Keratinocyte (primary cell): ENCODE measurements around the gene DNAAF8. TPM values are rescaled to one million over a fixed set of nuclear protein-coding genes. Genes with fewer than 3 reads are reported as not detected.

Experiments used
- DNase-seq: peaks from one replicate; pipeline ENCODE4 v3.0.0-alpha.2; 2011; ENCODE audit warnings: low read depth, missing footprints, low spot score
- FAIRE-seq: peaks from 2 replicates; lab custom pipeline; 2011; peaks lifted over from hg19 to GRCh38; lab: Jason Lieb, UNC
- H2AFZ ChIP-seq: 2 replicates; pipeline ENCODE4 v1.6.0; 2012; ENCODE audit warnings: low read length, control low read depth, inconsistent platforms; ENCODE audit not compliant: control insufficient read depth
- H3K27ac ChIP-seq: 2 replicates; pipeline ENCODE4 v1.5.1; 2011; ENCODE audit warnings: low read length; ENCODE audit not compliant: control insufficient read depth, insufficient read depth
- H3K27me3 ChIP-seq: 3 replicates; pipeline ENCODE4 v1.6.0; 2011; ENCODE audit warnings: low read length; ENCODE audit not compliant: control insufficient read depth, insufficient read depth; ENCODE audit errors: extremely low read depth
- H3K36me3 ChIP-seq, 2 experiments: 2 replicates in 1 of 2; 3 replicates in 1 of 2; pipeline ENCODE4 v1.5.1; 2011; ENCODE audit warnings: low read length in 2 of 2, mild to moderate bottlenecking in 1 of 2; ENCODE audit not compliant: control insufficient read depth in 2 of 2, insufficient read depth in 2 of 2; ENCODE audit errors: extremely low read depth in 1 of 2
- H3K4me1 ChIP-seq: 3 replicates; pipeline ENCODE4 v1.5.1; 2011; ENCODE audit warnings: low read length; ENCODE audit not compliant: control insufficient read depth, insufficient read depth; ENCODE audit errors: extremely low read depth
- H3K4me2 ChIP-seq: 3 replicates; pipeline ENCODE4 v1.6.0; 2011; ENCODE audit warnings: low read depth, low read length; ENCODE audit not compliant: control insufficient read depth, insufficient read depth; ENCODE audit errors: extremely low read depth
- H3K4me3 ChIP-seq, 3 experiments: fragments of 200-600 bp in 1 of 3; sonication (generic) in 1 of 3; 2 replicates in 2 of 3; 3 replicates in 1 of 3; pipeline ENCODE4 v1.5.1; 2011 to 2016; ENCODE audit warnings: low read length in 3 of 3, mild to moderate bottlenecking in 3 of 3, control low read depth in 2 of 3, inconsistent platforms in 1 of 3, low read depth in 1 of 3, mixed read lengths in 1 of 3, mixed run types in 1 of 3, moderate library complexity in 1 of 3; ENCODE audit not compliant: control insufficient read depth in 2 of 3, insufficient read depth in 2 of 3; ENCODE audit errors: extremely low read depth in 1 of 3
- H3K79me2 ChIP-seq: 2 replicates; pipeline ENCODE4 v1.6.0; 2012; ENCODE audit warnings: low read length; ENCODE audit not compliant: control insufficient read depth, insufficient read depth
- H3K9ac ChIP-seq: 3 replicates; pipeline ENCODE4 v1.6.0; 2011; ENCODE audit warnings: low read length; ENCODE audit not compliant: control insufficient read depth, insufficient read depth; ENCODE audit errors: extremely low read depth
- H3K9me1 ChIP-seq: 3 replicates; pipeline ENCODE4 v1.6.0; 2011; ENCODE audit warnings: low read length; ENCODE audit not compliant: control insufficient read depth, insufficient read depth; ENCODE audit errors: extremely low read depth
- H3K9me3 ChIP-seq: 2 replicates; pipeline ENCODE4 v1.5.1; 2012; ENCODE audit warnings: low read depth, low read length; ENCODE audit not compliant: control insufficient read depth
- H4K20me1 ChIP-seq: 3 replicates; pipeline ENCODE4 v1.6.0; 2011; ENCODE audit warnings: low read length; ENCODE audit not compliant: control insufficient read depth, insufficient read depth; ENCODE audit errors: extremely low read depth
- EZH2 ChIP-seq: IDR thresholded peaks from one replicate; pipeline ENCODE4 v1.6.1; 2012; ENCODE audit warnings: inconsistent platforms, mild to moderate bottlenecking, low read length, moderate library complexity
- dilution Hi-C: fragments of 300-500 bp; cut with MboI; formaldehyde crosslinking; loops from one replicate; pipeline ENCODE4 v1.7.0; 2020; ENCODE audit warnings: low sequenced_read_pairs; ENCODE audit not compliant: extremely low pct_ligation_motif_present
- polyA plus RNA-seq, 5 experiments: library from polyadenylated mRNA; depleted of rRNA in 3 of 5; stranded (reverse) in 3 of 5; stranded (forward) in 1 of 5; unstranded in 1 of 5; fragments of >200 nt; gene quantifications; 1 replicate in 1 of 5; 2 replicates in 3 of 5; 3 replicates in 1 of 5; pipeline versions ENCODE4 v1.2.1 to v1.2.3, GENCODE V29; 2011 to 2012; ENCODE audit warnings: missing spikeins in 2 of 5, low read depth in 1 of 5, low replicate concordance in 1 of 5
- TF ChIP-seq, protein P1 (sequence below), 3 experiments: IDR thresholded peaks in 1 of 3; conservative IDR thresholded peaks in 1 of 3; optimal IDR thresholded peaks in 1 of 3; 2 replicates in 2 of 3; 3 replicates in 1 of 3; pipeline versions ENCODE3 to v1.5.1; 2011; ENCODE audit warnings: low read length in 3 of 3, mild to moderate bottlenecking in 3 of 3, moderate library complexity in 2 of 3, control low read depth in 1 of 3, inconsistent platforms in 1 of 3; ENCODE audit not compliant: insufficient read depth in 2 of 3; ENCODE audit errors: extremely low read depth in 1 of 3

The DNAAF8 gene
- polyA plus RNA-seq, 1 donor (not counting 4 experiments of a cell fraction or from before 2014, with no cell fraction given): 0.26 TPM

DNA sequence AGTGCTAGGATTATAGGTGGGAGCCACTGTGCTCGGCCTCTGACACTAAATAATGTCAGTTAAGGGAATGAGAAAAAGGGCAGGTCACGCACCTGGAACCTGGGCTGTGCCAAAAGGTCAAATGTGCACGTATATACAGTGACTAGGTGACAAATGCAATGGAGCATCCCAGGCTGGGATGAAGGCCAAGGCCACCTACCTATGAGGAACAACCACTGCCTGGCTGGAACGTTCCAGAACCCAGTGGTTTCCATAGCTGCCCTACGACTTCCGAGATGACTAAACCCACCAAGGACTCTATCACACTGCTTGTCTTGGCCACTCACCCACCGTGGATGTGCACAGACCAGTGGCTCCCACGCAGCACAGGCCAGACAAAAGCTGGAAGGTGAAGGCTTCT lies 16.6 kb downstream of the DNAAF8 start:
- no peaks in the 10 kb centered on the region for H3K79me2 ChIP-seq
- H3K9me3 ChIP-seq: peaks cover 1% of the 10 kb centered on the region
- no peaks in the 10 kb centered on the region for H4K20me1 ChIP-seq
- no peak overlapping the region for H2AFZ ChIP-seq
- no peak for FAIRE-seq
- no peak overlapping the region for H3K27ac ChIP-seq
- TF ChIP-seq, protein P1, sequence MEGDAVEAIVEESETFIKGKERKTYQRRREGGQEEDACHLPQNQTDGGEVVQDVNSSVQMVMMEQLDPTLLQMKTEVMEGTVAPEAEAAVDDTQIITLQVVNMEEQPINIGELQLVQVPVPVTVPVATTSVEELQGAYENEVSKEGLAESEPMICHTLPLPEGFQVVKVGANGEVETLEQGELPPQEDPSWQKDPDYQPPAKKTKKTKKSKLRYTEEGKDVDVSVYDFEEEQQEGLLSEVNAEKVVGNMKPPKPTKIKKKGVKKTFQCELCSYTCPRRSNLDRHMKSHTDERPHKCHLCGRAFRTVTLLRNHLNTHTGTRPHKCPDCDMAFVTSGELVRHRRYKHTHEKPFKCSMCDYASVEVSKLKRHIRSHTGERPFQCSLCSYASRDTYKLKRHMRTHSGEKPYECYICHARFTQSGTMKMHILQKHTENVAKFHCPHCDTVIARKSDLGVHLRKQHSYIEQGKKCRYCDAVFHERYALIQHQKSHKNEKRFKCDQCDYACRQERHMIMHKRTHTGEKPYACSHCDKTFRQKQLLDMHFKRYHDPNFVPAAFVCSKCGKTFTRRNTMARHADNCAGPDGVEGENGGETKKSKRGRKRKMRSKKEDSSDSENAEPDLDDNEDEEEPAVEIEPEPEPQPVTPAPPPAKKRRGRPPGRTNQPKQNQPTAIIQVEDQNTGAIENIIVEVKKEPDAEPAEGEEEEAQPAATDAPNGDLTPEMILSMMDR (optimal IDR thresholded peaks at IDR 0.05 in 1 of 3, IDR thresholded peaks at IDR 0.05 in 1 of 3, conservative IDR thresholded peaks at IDR 0.05 in 1 of 3; ENCODE audit: extremely low read depth in 1 of 3, insufficient read depth in 2 of 3, low read length in 3 of 3): no peak
- no peak for TF ChIP-seq EZH2
- H3K9ac ChIP-seq: no peak overlapping the region
- dilution Hi-C loops: no loop called here
- no peaks in the 10 kb centered on the region for H3K27me3 ChIP-seq
- no peaks in the 10 kb centered on the region for H3K9me1 ChIP-seq
- H3K36me3 ChIP-seq: peaks cover 21 to 27% of the 10 kb centered on the region in 2 experiments
- no peak overlapping the region for H3K4me2 ChIP-seq
- no peak for DNase-seq
- H3K4me1 ChIP-seq: no peaks in the 10 kb centered on the region
- no peak overlapping the region for H3K4me3 ChIP-seq

DNA sequence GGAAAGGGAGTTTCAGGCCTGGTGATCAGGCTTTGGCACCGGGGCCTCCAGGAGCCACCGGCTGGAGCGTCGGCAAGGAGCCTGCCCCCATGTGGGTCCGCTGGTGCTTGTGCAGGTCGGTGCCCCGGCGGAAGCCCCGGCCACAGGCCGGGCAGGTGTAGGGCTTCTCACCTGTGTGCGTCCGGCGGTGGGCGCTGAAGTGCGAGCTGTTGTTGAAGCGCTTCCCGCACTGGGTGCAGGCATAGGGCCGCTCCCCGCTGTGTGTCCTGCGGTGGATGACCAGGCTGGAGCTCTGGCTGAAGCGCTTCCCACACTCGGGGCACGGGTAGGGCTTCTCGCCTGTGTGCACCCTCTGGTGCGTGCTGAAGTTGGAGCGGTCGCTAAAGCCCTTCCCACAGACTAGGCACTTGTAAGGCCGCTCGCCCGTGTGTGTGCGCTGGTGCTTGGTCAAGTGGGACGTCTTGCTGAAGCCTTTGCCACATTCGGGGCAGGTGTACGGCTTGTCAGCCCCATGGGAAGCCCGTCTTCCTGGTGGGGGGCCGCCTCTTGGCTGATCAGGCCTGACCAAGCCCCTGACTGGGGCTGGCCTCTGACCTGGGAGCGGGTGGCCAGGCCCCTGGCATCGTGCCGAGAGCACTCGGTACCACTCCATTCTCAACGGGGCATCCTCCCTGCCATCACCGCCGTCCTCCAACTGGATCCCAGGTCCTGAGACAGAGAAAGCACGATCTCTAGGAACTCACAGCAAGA lies 18.2 kb downstream of the DNAAF8 start:
- DNase-seq (no peak), FAIRE-seq (no peak)
- no peaks in the 10 kb centered on the region for H3K9me1 ChIP-seq
- H3K4me1 ChIP-seq: no peaks in the 10 kb centered on the region
- H4K20me1 ChIP-seq: no peaks in the 10 kb centered on the region
- H3K4me3 ChIP-seq: no peak overlapping the region
- no peaks in the 10 kb centered on the region for H3K27me3 ChIP-seq
- H3K4me2 ChIP-seq: no peak overlapping the region
- dilution Hi-C loops: no loop called here
- no peak overlapping the region for H3K27ac ChIP-seq
- H3K9me3 ChIP-seq: peaks cover 1% of the 10 kb centered on the region
- TF ChIP-seq EZH2: no peak
- TF ChIP-seq, protein P1 (optimal IDR thresholded peaks at IDR 0.05 in 1 of 3, IDR thresholded peaks at IDR 0.05 in 1 of 3, conservative IDR thresholded peaks at IDR 0.05 in 1 of 3; ENCODE audit: extremely low read depth in 1 of 3, insufficient read depth in 2 of 3, low read length in 3 of 3): no peak
- H3K36me3 ChIP-seq: peaks cover 21 to 32% of the 10 kb centered on the region in 2 experiments
- H2AFZ ChIP-seq: no peak overlapping the region
- no peak overlapping the region for H3K9ac ChIP-seq
- no peaks in the 10 kb centered on the region for H3K79me2 ChIP-seq
